ENCODE data around the gene TAF11L9. TPM values are rescaled to one million over a fixed set of nuclear protein-coding genes. Genes with fewer than 3 reads are reported as not detected.
A peak's percentile ranks its signal among the peaks of the same experiment; 100 is the strongest.

The TAF11L9 gene
- total and polyA plus RNA-seq, 2 of the 8 experiments (the other 6 are each of a cell fraction or from before 2014, with no cell fraction given) = not detected

- peak; percentile 28 for TF ChIP-seq NANOG (IDR thresholded peaks at IDR 0.05; ENCODE audit: insufficient read depth, low read depth, low read length, poor library complexity, severe bottlenecking)
- peak; percentile 60 to 69 for TF ChIP-seq RAD21 (IDR thresholded peaks at IDR 0.05 in 1 of 2, conservative IDR thresholded peaks at IDR 0.05 in 1 of 2; ENCODE audit: low read depth in 2 of 2, low read length in 2 of 2)
- peak; percentile 68 to 74 (median 69) for TF ChIP-seq CTCF (IDR thresholded peaks at IDR 0.05; ENCODE audit: control extremely low read depth in 1 of 3, insufficient read depth in 1 of 3, low read depth in 1 of 3, low read length in 3 of 3)
- peak; percentile 49; the same call in 1 of the 2 replicates for TF ChIP-seq MAX (IDR thresholded peaks at IDR 0.05)
- TF ChIP-seq POLR2A (IDR thresholded peaks at IDR 0.05; ENCODE audit: control extremely low read depth in 1 of 2, low read depth in 2 of 2, low read length in 2 of 2) = no peak
- TF ChIP-seq FOSL1 (IDR thresholded peaks at IDR 0.05; ENCODE audit: insufficient read depth, low read depth, low read length) = no peak
- 0 out of 2 replicates have a peak, but pooled peaks have one; percentile 25 for TF ChIP-seq TCF12 (IDR thresholded peaks at IDR 0.05; ENCODE audit: low read depth, low read length)
- no peak for TF ChIP-seq PHF8 (conservative IDR thresholded peaks at IDR 0.05; ENCODE audit: low read depth, low read length)
- TF ChIP-seq SIN3A (conservative IDR thresholded peaks at IDR 0.05 in 1 of 2, IDR thresholded peaks at IDR 0.05 in 1 of 2; ENCODE audit: low read depth in 1 of 2, low read length in 2 of 2) = no peak
- H3K27ac ChIP-seq (ENCODE audit: low read depth, low read length) = no peak overlapping the region
- H3K4me3 ChIP-seq (ENCODE audit: extremely low read depth in 1 of 4, insufficient read depth in 2 of 4, low read depth in 3 of 4, low read length in 4 of 4) = no peak overlapping the region
- H2AK5ac ChIP-seq (ENCODE audit: low read depth, low read length) = no peak overlapping the region
- H2BK120ac ChIP-seq (replicated peaks; ENCODE audit: low read depth, low read length) = no peak overlapping the region
- no peaks in the 10 kb centered on the region for H3K27me3 ChIP-seq (replicated peaks in 1 of 4; ENCODE audit: control insufficient read depth in 3 of 4, extremely low read depth in 1 of 4, insufficient read depth in 3 of 4, low read length in 3 of 4)
- no peak overlapping the region for H2BK20ac ChIP-seq (ENCODE audit: low read length)
- no peaks in the 10 kb centered on the region for H4K20me1 ChIP-seq (replicated peaks in 1 of 2; ENCODE audit: control insufficient read depth in 1 of 2, insufficient read depth in 2 of 2, low read length in 2 of 2)
- 73% methylated on average over 17 of the region's 17 CpGs; no CpG with 5 or more reads in 1 of the 2 experiments for WGBS, 2 experiments (ENCODE audit: extremely low coverage in 1 of 2, insufficient coverage in 1 of 2, insufficient read length in 1 of 2, insufficient replicate concordance in 2 of 2, low coverage in 1 of 2, low lambda C conversion rate in 2 of 2, missing lambda C conversion rate in 1 of 2)
- H3K14ac ChIP-seq (ENCODE audit: insufficient read length) = no peak overlapping the region
- H2BK15ac ChIP-seq (ENCODE audit: low read length) = no peak overlapping the region
- no peaks in the 10 kb centered on the region for H3K4me1 ChIP-seq (replicated peaks in 1 of 4; ENCODE audit: control insufficient read depth in 3 of 4, insufficient read depth in 4 of 4, low read length in 3 of 4)
- H3K9me3 ChIP-seq (ENCODE audit: insufficient read depth in 2 of 2, low read depth in 1 of 2, low read length in 1 of 2) = no peaks in the 10 kb centered on the region
- H4K91ac ChIP-seq (replicated peaks; ENCODE audit: insufficient read length, low read length) = no peak overlapping the region
- H2AFZ ChIP-seq (ENCODE audit: low read length) = no peak overlapping the region
- H4K5ac ChIP-seq (ENCODE audit: insufficient read length, low read depth, low read length) = no peak overlapping the region
- H3K9ac ChIP-seq (replicated peaks in 1 of 4; ENCODE audit: extremely low read depth in 1 of 4, low read depth in 3 of 4, low read length in 3 of 4) = no peak overlapping the region
- no peaks in the 10 kb centered on the region for H3K79me2 ChIP-seq (ENCODE audit: control insufficient read depth in 1 of 2, insufficient read depth in 2 of 2, low read length in 2 of 2)
- no peak overlapping the region for H2BK12ac ChIP-seq (ENCODE audit: low read depth, low read length)
- DNase-seq (ENCODE audit: low read depth in 1 of 2, low spot score in 2 of 2) (peak; percentile 13 to 84), FAIRE-seq (no peak)
- H3K4ac ChIP-seq (replicated peaks; ENCODE audit: insufficient read length, low read depth, low read length) = no peak overlapping the region
- H3K4me2 ChIP-seq (ENCODE audit: insufficient read depth in 1 of 2, low read depth in 2 of 2, low read length in 2 of 2) = no peak overlapping the region
- H3K23me2 ChIP-seq (ENCODE audit: low read depth, low read length) = no peaks in the 10 kb centered on the region
- peak overlapping the region; percentile 9; the same call in 1 of the 2 replicates for H4K8ac ChIP-seq (ENCODE audit: extremely low read depth, insufficient read depth, low read length)
- no peak overlapping the region for H3K23ac ChIP-seq (ENCODE audit: insufficient read length)
- no peaks in the 10 kb centered on the region for H3K79me1 ChIP-seq (ENCODE audit: low read depth, low read length)
- no peak overlapping the region for H2BK5ac ChIP-seq (ENCODE audit: low read depth, low read length)
- no peak overlapping the region for H3K56ac ChIP-seq (replicated peaks; ENCODE audit: insufficient read length, low read depth, low read length)
- no peak overlapping the region for H3K18ac ChIP-seq (ENCODE audit: extremely low read depth, low read length)
- no peaks in the 10 kb centered on the region for H3K36me3 ChIP-seq (ENCODE audit: control insufficient read depth in 2 of 4, insufficient read depth in 4 of 4, low read length in 3 of 4)
- CTCF ChIA-PET (ENCODE audit: partially characterized antibody) = interaction anchor here (0.8 to 1.8 kb wide), 9 partner anchors 8 to 258 kb away, joined by 3 to 5 read pairs (median 4); no protein-coding TSS in a partner anchor
- POLR2A ChIA-PET (ENCODE audit: partially characterized antibody) = no interaction called here
These were observed 26.4 kb upstream of the TAF11L9 start for GRCh38 chr5:17620627-17621026.

All from H1 (cell line).